Lower lobe of right lung (tissue), 2 donors: ENCODE results near the gene AGL. TPM values are rescaled to one million over a fixed set of nuclear protein-coding genes. Genes with fewer than 3 reads are reported as not detected.
"Not testable (repeated sequence)": the region's sequence is repeated elsewhere in the genome, so short reads cannot be mapped to it uniquely, and the experiment has no call there.

Experiments
- ATAC-seq, 2 donors: fragments of 200-7000 bp; cut with Tn5 transposase; one replicate each; pipeline ENCODE4 v1.9.1; 2020 to 2022; ENCODE audit warnings: mild to moderate bottlenecking in 2 of 2, moderate library complexity in 2 of 2
- DNase-seq: peaks from one replicate; pipeline ENCODE4 v3.0.0-alpha.2; 2020
- H3K27ac ChIP-seq: fragments of 200-600 bp; one replicate; pipeline ENCODE4 v1.8.0; 2022
- H3K27me3 ChIP-seq: fragments of 200-600 bp; one replicate; pipeline ENCODE4 v1.8.0; 2022; ENCODE audit warnings: low read depth
- H3K36me3 ChIP-seq: fragments of 200-600 bp; one replicate; pipeline ENCODE4 v1.8.0; 2022; ENCODE audit warnings: mild to moderate bottlenecking
- H3K4me1 ChIP-seq: fragments of 200-600 bp; one replicate; pipeline ENCODE4 v1.8.0; 2022
- H3K4me3 ChIP-seq: fragments of 200-600 bp; one replicate; pipeline ENCODE4 v1.8.0; 2022; ENCODE audit warnings: mild to moderate bottlenecking
- H3K9me3 ChIP-seq: fragments of 200-600 bp; one replicate; pipeline ENCODE4 v1.8.0; 2022
- intact Hi-C: fragments of 100-400 bp; cut with DNase I; formaldehyde crosslinking; loops from one replicate; pipeline ENCODE4 v1.11.0; 2022
- total RNA-seq: library from RNA; stranded (reverse); fragmentation: NEBNext Ultra II Directional; extraction: Animal tissue kit (Norgen Biotek cat#: 25700); gene quantifications from one replicate; pipeline ENCODE4 v1.2.1, GENCODE V29; 2021
- TF ChIP-seq, protein P1 (sequence below): fragments of 200-600 bp; IDR thresholded peaks from one replicate; pipeline ENCODE4 v1.8.0; 2022; ENCODE audit warnings: antibody characterized with exemption, mild to moderate bottlenecking
- donor health status: DM: no; HTN: yes; CAD: no; lungs with severe emphysema.

Gene AGL
- total RNA-seq, 1 donor from 2014 or later: 14.6 TPM

DNA sequence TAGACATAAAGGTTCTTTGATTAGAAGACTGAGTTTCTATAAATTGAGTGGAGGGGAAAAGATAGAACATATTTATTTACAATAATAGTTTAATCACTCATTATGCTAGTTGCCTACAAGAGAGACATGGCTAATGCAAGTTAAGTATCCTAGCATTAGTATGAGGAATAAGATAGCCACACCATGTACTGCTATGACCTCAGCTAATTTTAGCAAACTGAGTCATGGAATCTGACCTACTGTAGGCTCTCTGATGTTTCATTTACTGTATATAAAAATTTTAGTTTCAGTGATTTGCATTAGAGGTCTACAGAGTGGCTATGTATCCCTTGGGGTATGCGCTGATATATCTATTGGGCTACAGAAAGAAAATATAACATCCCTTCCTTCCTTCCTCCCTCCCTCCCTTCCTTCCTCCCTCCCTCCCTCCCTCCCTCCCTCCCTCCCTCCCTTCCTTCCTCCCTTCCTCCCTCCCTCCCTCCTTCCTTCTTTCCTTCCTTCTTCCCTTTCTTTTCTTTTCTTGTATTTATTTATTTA is 5.8 kb downstream of the AGL start:
- Histone ChIP-seq H3K27ac (no peak overlapping the region), H3K4me1 (peaks cover 22% of the 10 kb centered on the region), H3K36me3 (peaks cover 15% of the 10 kb centered on the region), H3K9me3 (no peaks in the 10 kb centered on the region), H3K27me3 (no peaks in the 10 kb centered on the region), H3K4me3 (no peak overlapping the region)
- DNase-seq (no peak), ATAC-seq (no peak)
- intact Hi-C loops: no loop called here
- TF ChIP-seq, protein P1, sequence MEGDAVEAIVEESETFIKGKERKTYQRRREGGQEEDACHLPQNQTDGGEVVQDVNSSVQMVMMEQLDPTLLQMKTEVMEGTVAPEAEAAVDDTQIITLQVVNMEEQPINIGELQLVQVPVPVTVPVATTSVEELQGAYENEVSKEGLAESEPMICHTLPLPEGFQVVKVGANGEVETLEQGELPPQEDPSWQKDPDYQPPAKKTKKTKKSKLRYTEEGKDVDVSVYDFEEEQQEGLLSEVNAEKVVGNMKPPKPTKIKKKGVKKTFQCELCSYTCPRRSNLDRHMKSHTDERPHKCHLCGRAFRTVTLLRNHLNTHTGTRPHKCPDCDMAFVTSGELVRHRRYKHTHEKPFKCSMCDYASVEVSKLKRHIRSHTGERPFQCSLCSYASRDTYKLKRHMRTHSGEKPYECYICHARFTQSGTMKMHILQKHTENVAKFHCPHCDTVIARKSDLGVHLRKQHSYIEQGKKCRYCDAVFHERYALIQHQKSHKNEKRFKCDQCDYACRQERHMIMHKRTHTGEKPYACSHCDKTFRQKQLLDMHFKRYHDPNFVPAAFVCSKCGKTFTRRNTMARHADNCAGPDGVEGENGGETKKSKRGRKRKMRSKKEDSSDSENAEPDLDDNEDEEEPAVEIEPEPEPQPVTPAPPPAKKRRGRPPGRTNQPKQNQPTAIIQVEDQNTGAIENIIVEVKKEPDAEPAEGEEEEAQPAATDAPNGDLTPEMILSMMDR: no peak

DNA sequence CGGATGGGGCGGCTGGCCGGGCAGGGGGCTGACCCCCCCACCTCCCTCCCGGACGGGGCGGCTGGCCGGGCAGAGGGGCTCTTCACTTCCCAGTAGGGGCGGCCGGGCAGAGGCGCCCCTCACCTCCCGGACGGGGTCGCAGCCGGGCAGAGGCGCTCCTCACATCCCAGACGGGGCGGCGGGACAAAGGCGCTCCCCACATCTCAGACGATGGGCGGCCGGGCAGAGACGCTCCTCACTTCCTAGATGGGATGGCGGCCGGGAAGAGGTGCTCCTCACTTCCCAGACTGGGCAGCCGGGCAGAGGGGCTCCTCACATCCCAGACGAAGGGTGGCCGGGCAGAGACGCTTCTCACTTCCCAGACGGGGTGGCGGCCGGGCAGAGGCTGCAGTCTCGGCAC is 6.9 kb downstream of the AGL start:
- DNase-seq, ATAC-seq: not testable (repeated sequence)

DNA sequence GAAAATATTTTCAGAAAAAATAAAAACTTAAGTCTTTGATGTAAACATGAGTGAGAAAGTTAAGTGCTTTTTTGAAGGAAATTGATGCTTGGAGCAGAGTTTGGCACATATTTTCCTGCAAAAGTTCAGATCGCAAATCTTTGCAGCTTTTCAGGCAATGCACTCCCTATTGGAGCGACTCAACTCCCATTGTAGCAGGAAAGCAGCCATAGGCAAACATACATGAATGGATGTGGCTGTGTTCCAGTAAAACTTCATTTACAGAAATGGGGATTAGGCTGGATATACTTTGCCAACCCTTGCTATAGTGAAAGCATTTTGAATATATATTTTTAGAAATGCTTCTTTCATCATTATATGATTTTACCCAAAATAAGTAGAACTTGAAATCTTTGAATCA is 8.1 kb downstream of the AGL start:
- TF ChIP-seq, protein P1: no peak
- no peak for ATAC-seq
- DNase-seq: no peak

More for the DNA sequence above, 6.9 kb downstream of the AGL start:
- H3K4me3 ChIP-seq, H3K27me3 ChIP-seq, H3K9me3 ChIP-seq, H3K27ac ChIP-seq, intact Hi-C loops: not testable (repeated sequence)
- peaks cover 11% of the 10 kb centered on the region for H3K4me1 ChIP-seq
- H3K36me3 ChIP-seq: peaks cover 15% of the 10 kb centered on the region

DNA sequence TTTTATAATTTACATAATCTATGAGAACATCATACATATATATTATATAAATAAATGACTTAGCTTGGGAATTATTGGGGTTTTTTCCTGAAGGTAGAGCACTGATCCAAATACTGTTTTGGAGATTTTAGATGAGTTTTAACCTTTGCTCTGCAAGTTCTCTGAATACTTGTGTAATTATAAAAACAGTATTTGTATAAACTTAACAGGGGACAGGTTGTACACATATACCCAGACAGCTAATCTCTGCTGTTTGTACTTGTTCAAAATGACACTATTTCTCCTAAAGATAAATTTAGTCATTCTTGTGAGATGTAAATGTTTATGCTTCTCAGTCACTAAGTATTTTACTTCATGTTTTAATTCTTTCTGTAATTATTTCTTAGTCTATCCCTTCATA is 8.7 kb downstream of the AGL start:
- Histone ChIP-seq H3K4me1 (no peaks in the 10 kb centered on the region), H3K4me3 (no peak overlapping the region), H3K36me3 (peaks cover 22% of the 10 kb centered on the region), H3K9me3 (no peaks in the 10 kb centered on the region), H3K27ac (no peak overlapping the region), H3K27me3 (no peaks in the 10 kb centered on the region)
- no peak for DNase-seq
- TF ChIP-seq, protein P1: no peak
- intact Hi-C loops: no loop called here
- no peak for ATAC-seq

More for the DNA sequence above, 8.1 kb downstream of the AGL start:
- no peaks in the 10 kb centered on the region for H3K9me3 ChIP-seq
- H3K36me3 ChIP-seq: peaks cover 21% of the 10 kb centered on the region
- intact Hi-C loops: no loop called here
- no peak overlapping the region for H3K27ac ChIP-seq
- H3K27me3 ChIP-seq: no peaks in the 10 kb centered on the region
- H3K4me1 ChIP-seq: no peaks in the 10 kb centered on the region
- H3K4me3 ChIP-seq: no peak overlapping the region

DNA sequence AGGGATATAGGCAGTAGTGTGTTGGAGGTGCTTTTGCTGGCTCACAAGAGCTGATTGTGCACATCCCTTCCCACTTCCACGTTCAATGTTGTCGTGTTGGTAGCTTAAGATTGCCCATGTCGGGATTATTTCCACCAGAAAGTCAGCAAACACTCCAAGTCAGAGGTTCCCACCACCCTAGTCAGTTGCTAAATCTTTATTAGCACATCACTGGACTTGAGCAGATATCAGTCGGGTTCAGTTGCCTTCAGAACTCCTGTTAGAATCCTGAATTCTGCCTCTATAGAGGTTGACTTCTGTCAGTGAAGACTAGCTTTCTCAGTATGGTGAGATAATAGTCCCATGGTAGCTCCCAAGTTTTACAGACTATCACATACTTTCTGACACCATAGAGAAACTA is 10.5 kb downstream of the AGL start:
- peaks cover 36% of the 10 kb centered on the region for H3K36me3 ChIP-seq
- TF ChIP-seq, protein P1: no peak
- DNase-seq (no peak), ATAC-seq (no peak)
- no peak overlapping the region for H3K4me3 ChIP-seq
- no peak overlapping the region for H3K27ac ChIP-seq
- H3K4me1 ChIP-seq: no peaks in the 10 kb centered on the region
- H3K9me3 ChIP-seq: no peaks in the 10 kb centered on the region
- no peaks in the 10 kb centered on the region for H3K27me3 ChIP-seq
- intact Hi-C loops: no loop called here

DNA sequence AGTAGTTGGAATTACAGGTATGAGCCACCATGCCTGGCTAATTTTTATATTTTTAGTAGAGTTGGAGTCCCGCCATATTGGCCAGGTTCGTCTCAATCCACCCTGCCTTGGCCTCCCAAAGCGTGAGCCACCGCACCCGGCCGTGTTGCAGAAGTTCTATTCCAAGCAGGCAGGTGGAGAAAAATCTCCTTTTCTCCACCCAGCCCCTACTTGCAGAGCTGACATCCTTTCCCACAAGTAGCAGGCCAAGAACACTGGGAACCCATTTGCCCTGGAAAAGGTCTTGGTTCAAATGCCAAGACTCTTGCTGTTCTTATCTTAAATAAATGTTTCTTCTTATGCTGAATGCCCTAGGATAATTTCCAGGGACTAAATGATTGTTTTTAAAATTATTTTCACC is 17.5 kb downstream of the AGL start:
- no peaks in the 10 kb centered on the region for H3K4me1 ChIP-seq
- TF ChIP-seq, protein P1: no peak
- ATAC-seq (no peak), DNase-seq (no peak)
- no peak overlapping the region for H3K4me3 ChIP-seq
- no peaks in the 10 kb centered on the region for H3K27me3 ChIP-seq
- no peaks in the 10 kb centered on the region for H3K9me3 ChIP-seq
- intact Hi-C loops: no loop called here
- peaks cover 41% of the 10 kb centered on the region for H3K36me3 ChIP-seq
- no peak overlapping the region for H3K27ac ChIP-seq
